GM12878 (cell line): Measurements from ENCODE around the gene RHOB.

Source experiments
- TF ChIP-seq, protein P1 (sequence below), 3 experiments: IDR thresholded peaks in 2 of 3; conservative IDR thresholded peaks in 1 of 3; 2 replicates each; pipeline ENCODE4 v1.5.1; 2011; ENCODE audit warnings: low read depth in 3 of 3, low read length in 3 of 3, mild to moderate bottlenecking in 3 of 3, control low read depth in 2 of 3, moderate library complexity in 2 of 3, inconsistent platforms in 1 of 3, mixed read lengths in 1 of 3; ENCODE audit not compliant: control insufficient read depth in 2 of 3, insufficient read depth in 1 of 3; ENCODE audit errors: extremely low read depth in 1 of 3
- TF ChIP-seq, protein P2 (sequence below): fragments of 450-650 bp; IDR thresholded peaks from 2 replicates; pipeline ENCODE4 v1.6.1; 2017; ENCODE audit warnings: mild to moderate bottlenecking

DNA sequence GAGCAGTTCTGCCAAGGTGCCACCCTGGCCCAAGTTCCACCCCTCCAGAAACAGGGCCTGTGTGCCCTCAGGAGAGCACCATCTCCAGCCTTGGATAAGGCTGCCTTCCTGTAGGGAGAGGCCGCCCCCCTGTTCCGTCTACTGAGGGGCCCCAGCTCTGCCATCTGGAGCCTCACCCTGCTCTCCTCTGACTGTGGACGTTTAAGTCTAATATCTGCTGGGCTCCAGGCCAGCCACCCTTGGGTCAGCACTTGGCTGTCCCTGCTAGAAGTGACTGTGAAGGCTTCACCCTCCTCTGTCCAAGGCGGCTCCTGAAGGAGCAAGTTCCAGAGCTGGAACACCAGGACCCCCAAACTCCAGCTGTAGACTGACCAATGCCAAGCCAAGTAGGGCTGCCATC, 26.3 kb downstream of the RHOB start:
- TF ChIP-seq, protein P1, sequence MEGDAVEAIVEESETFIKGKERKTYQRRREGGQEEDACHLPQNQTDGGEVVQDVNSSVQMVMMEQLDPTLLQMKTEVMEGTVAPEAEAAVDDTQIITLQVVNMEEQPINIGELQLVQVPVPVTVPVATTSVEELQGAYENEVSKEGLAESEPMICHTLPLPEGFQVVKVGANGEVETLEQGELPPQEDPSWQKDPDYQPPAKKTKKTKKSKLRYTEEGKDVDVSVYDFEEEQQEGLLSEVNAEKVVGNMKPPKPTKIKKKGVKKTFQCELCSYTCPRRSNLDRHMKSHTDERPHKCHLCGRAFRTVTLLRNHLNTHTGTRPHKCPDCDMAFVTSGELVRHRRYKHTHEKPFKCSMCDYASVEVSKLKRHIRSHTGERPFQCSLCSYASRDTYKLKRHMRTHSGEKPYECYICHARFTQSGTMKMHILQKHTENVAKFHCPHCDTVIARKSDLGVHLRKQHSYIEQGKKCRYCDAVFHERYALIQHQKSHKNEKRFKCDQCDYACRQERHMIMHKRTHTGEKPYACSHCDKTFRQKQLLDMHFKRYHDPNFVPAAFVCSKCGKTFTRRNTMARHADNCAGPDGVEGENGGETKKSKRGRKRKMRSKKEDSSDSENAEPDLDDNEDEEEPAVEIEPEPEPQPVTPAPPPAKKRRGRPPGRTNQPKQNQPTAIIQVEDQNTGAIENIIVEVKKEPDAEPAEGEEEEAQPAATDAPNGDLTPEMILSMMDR (IDR thresholded peaks at IDR 0.05 in 2 of 3, conservative IDR thresholded peaks at IDR 0.05 in 1 of 3; ENCODE audit: control insufficient read depth in 2 of 3, extremely low read depth in 1 of 3, insufficient read depth in 1 of 3, low read depth in 3 of 3, low read length in 3 of 3): no peak
- TF ChIP-seq, protein P2, sequence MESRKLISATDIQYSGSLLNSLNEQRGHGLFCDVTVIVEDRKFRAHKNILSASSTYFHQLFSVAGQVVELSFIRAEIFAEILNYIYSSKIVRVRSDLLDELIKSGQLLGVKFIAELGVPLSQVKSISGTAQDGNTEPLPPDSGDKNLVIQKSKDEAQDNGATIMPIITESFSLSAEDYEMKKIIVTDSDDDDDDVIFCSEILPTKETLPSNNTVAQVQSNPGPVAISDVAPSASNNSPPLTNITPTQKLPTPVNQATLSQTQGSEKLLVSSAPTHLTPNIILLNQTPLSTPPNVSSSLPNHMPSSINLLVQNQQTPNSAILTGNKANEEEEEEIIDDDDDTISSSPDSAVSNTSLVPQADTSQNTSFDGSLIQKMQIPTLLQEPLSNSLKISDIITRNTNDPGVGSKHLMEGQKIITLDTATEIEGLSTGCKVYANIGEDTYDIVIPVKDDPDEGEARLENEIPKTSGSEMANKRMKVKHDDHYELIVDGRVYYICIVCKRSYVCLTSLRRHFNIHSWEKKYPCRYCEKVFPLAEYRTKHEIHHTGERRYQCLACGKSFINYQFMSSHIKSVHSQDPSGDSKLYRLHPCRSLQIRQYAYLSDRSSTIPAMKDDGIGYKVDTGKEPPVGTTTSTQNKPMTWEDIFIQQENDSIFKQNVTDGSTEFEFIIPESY: no peak
